ENCODE measurements around the gene GALNT9.
A peak's percentile ranks its signal among the peaks of the same experiment; 100 is the strongest.

The GALNT9 gene

GRCh38 chr12:132309596-132310086, 19.7 kb downstream of the GALNT9 start:
- no peaks in the 10 kb centered on the region for H3K36me3 ChIP-seq (replicated peaks in 1 of 2; ENCODE audit: control insufficient read depth in 2 of 2, insufficient read depth in 2 of 2, low read length in 2 of 2)
- H2AK5ac ChIP-seq (ENCODE audit: low read depth, low read length), result peak overlapping the region; percentile 52
- H3K4me3 ChIP-seq (ENCODE audit: low read length in 2 of 2), result no peak overlapping the region
- no peak overlapping the region for H3K18ac ChIP-seq (ENCODE audit: low read length)
- WGBS, 2 donors (ENCODE audit: extremely low coverage in 2 of 2, insufficient read length in 2 of 2, insufficient replicate concordance in 1 of 2), result no CpG with 5 or more reads among the region's 21 CpGs
- DNase-seq (ENCODE audit: low spot score), result no peak
- no peak overlapping the region for H3K4me2 ChIP-seq (ENCODE audit: insufficient read depth, low read length, poor library complexity, severe bottlenecking)
- H3K14ac ChIP-seq (ENCODE audit: low read length), result no peak overlapping the region
- no peak overlapping the region for H2BK12ac ChIP-seq (ENCODE audit: low read length)
- H4K91ac ChIP-seq (ENCODE audit: low read depth, low read length, poor library complexity), result no peak overlapping the region
- H2AFZ ChIP-seq (ENCODE audit: low read length), result no peak overlapping the region
- no peak overlapping the region for H3K4ac ChIP-seq (ENCODE audit: low read length)
- no peak overlapping the region for H2BK15ac ChIP-seq (ENCODE audit: low read length)
- no peaks in the 10 kb centered on the region for H3K4me1 ChIP-seq (ENCODE audit: control insufficient read depth in 2 of 2, insufficient read depth in 1 of 2, low read depth in 1 of 2, low read length in 2 of 2)
- H3K23ac ChIP-seq (ENCODE audit: low read depth, low read length, poor library complexity), result no peak overlapping the region
- H3K27me3 ChIP-seq (ENCODE audit: control insufficient read depth in 3 of 3, insufficient read depth in 3 of 3, low read depth in 1 of 3, low read length in 3 of 3), result peaks cover 0 to 25% (median 0%) of the 10 kb centered on the region in 3 experiments
- no peak overlapping the region for H4K8ac ChIP-seq (ENCODE audit: low read depth, low read length)
- H3K9me3 ChIP-seq (replicated peaks in 1 of 2; ENCODE audit: control insufficient read depth in 2 of 2, insufficient read depth in 1 of 2, low read depth in 1 of 2, low read length in 2 of 2), result peaks cover 5 to 8% of the 10 kb centered on the region in 2 donors
- H2BK120ac ChIP-seq (ENCODE audit: low read depth, low read length), result no peak overlapping the region
- H3K27ac ChIP-seq (replicated peaks; ENCODE audit: low read length), result no peak overlapping the region
- no peak overlapping the region for H2BK5ac ChIP-seq (ENCODE audit: low read length)
- no peak overlapping the region for H3K9ac ChIP-seq (ENCODE audit: low read depth, low read length, poor library complexity)
- H3K79me1 ChIP-seq (ENCODE audit: low read depth, low read length), result no peaks in the 10 kb centered on the region

GRCh38 chr12:132308853-132309595, 20.4 kb downstream of the GALNT9 start:
- H3K4me3 ChIP-seq (ENCODE audit: low read length in 2 of 2), result peak overlapping the region in 1 of 2 donors; percentile 28
- no peak overlapping the region for H4K91ac ChIP-seq (ENCODE audit: low read depth, low read length, poor library complexity)
- H3K9ac ChIP-seq (ENCODE audit: low read depth, low read length, poor library complexity), result no peak overlapping the region
- H3K27me3 ChIP-seq (ENCODE audit: control insufficient read depth in 3 of 3, insufficient read depth in 3 of 3, low read depth in 1 of 3, low read length in 3 of 3), result peaks cover 0 to 25% (median 0%) of the 10 kb centered on the region in 3 experiments
- no peak overlapping the region for H3K27ac ChIP-seq (replicated peaks; ENCODE audit: low read length)
- peak overlapping the region; percentile 38 for H3K18ac ChIP-seq (ENCODE audit: low read length)
- H3K4me1 ChIP-seq (ENCODE audit: control insufficient read depth in 2 of 2, insufficient read depth in 1 of 2, low read depth in 1 of 2, low read length in 2 of 2), result no peaks in the 10 kb centered on the region
- H3K36me3 ChIP-seq (replicated peaks in 1 of 2; ENCODE audit: control insufficient read depth in 2 of 2, insufficient read depth in 2 of 2, low read length in 2 of 2), result no peaks in the 10 kb centered on the region
- no peak for DNase-seq (ENCODE audit: low spot score)
- peak overlapping the region; percentile 63 for H2AK5ac ChIP-seq (ENCODE audit: low read depth, low read length)
- H3K4ac ChIP-seq (ENCODE audit: low read length), result no peak overlapping the region
- no peak overlapping the region for H4K8ac ChIP-seq (ENCODE audit: low read depth, low read length)
- H3K79me1 ChIP-seq (ENCODE audit: low read depth, low read length), result no peaks in the 10 kb centered on the region
- H2BK12ac ChIP-seq (ENCODE audit: low read length), result peak overlapping the region; percentile 94
- H2BK15ac ChIP-seq (ENCODE audit: low read length), result no peak overlapping the region
- H2BK120ac ChIP-seq (ENCODE audit: low read depth, low read length), result no peak overlapping the region
- WGBS, 2 donors (ENCODE audit: extremely low coverage in 2 of 2, insufficient read length in 2 of 2, insufficient replicate concordance in 1 of 2), result no CpG with 5 or more reads among the region's 31 CpGs
- no peak overlapping the region for H3K4me2 ChIP-seq (ENCODE audit: insufficient read depth, low read length, poor library complexity, severe bottlenecking)
- H3K23ac ChIP-seq (ENCODE audit: low read depth, low read length, poor library complexity), result peak overlapping the region; percentile 91
- H3K14ac ChIP-seq (ENCODE audit: low read length), result peak overlapping the region; percentile 94
- no peak overlapping the region for H2AFZ ChIP-seq (ENCODE audit: low read length)
- peaks cover 5 to 6% of the 10 kb centered on the region in 2 donors for H3K9me3 ChIP-seq (replicated peaks in 1 of 2; ENCODE audit: control insufficient read depth in 2 of 2, insufficient read depth in 1 of 2, low read depth in 1 of 2, low read length in 2 of 2)
- no peak overlapping the region for H2BK5ac ChIP-seq (ENCODE audit: low read length)

GRCh38 chr12:132307976-132308852, 21.2 kb downstream of the GALNT9 start:
- Histone ChIP-seq H3K4me2 (ENCODE audit: insufficient read depth, low read length, poor library complexity, severe bottlenecking) (no peak overlapping the region), H3K36me3 (replicated peaks in 1 of 2; ENCODE audit: control insufficient read depth in 2 of 2, insufficient read depth in 2 of 2, low read length in 2 of 2) (no peaks in the 10 kb centered on the region), H3K23ac (ENCODE audit: low read depth, low read length, poor library complexity) (peak overlapping the region; percentile 91), H3K4me3 (ENCODE audit: low read length in 2 of 2) (no peak overlapping the region), H2AK5ac (ENCODE audit: low read depth, low read length) (peak overlapping the region; percentile 63), H4K91ac (ENCODE audit: low read depth, low read length, poor library complexity) (no peak overlapping the region), H3K27ac (replicated peaks; ENCODE audit: low read length) (no peak overlapping the region), H3K18ac (ENCODE audit: low read length) (peak overlapping the region; percentile 28), H3K27me3 (ENCODE audit: control insufficient read depth in 3 of 3, insufficient read depth in 3 of 3, low read depth in 1 of 3, low read length in 3 of 3) (peaks cover 0 to 25% (median 0%) of the 10 kb centered on the region in 3 experiments), H3K9me3 (replicated peaks in 1 of 2; ENCODE audit: control insufficient read depth in 2 of 2, insufficient read depth in 1 of 2, low read depth in 1 of 2, low read length in 2 of 2) (peaks cover 5 to 6% of the 10 kb centered on the region in 2 donors), H3K79me1 (ENCODE audit: low read depth, low read length) (no peaks in the 10 kb centered on the region), H4K8ac (ENCODE audit: low read depth, low read length) (no peak overlapping the region), H2AFZ (ENCODE audit: low read length) (no peak overlapping the region), H2BK15ac (ENCODE audit: low read length) (no peak overlapping the region), H2BK5ac (ENCODE audit: low read length) (no peak overlapping the region), H3K4ac (ENCODE audit: low read length) (no peak overlapping the region), H2BK12ac (ENCODE audit: low read length) (peak overlapping the region; percentile 94), H2BK120ac (ENCODE audit: low read depth, low read length) (no peak overlapping the region), H3K9ac (ENCODE audit: low read depth, low read length, poor library complexity) (no peak overlapping the region), H3K14ac (ENCODE audit: low read length) (peak overlapping the region; percentile 94), H3K4me1 (ENCODE audit: control insufficient read depth in 2 of 2, insufficient read depth in 1 of 2, low read depth in 1 of 2, low read length in 2 of 2) (no peaks in the 10 kb centered on the region)
- no peak for DNase-seq (ENCODE audit: low spot score)
- WGBS, 2 donors (ENCODE audit: extremely low coverage in 2 of 2, insufficient read length in 2 of 2, insufficient replicate concordance in 1 of 2), result no CpG with 5 or more reads among the region's 32 CpGs

GRCh38 chr12:132306885-132307191, 22.6 kb downstream of the GALNT9 start:
- no peak overlapping the region for H3K4me2 ChIP-seq (ENCODE audit: insufficient read depth, low read length, poor library complexity, severe bottlenecking)
- no peak overlapping the region for H2BK12ac ChIP-seq (ENCODE audit: low read length)
- H3K18ac ChIP-seq (ENCODE audit: low read length), result no peak overlapping the region
- H3K27ac ChIP-seq (replicated peaks; ENCODE audit: low read length), result no peak overlapping the region
- no peak overlapping the region for H2BK15ac ChIP-seq (ENCODE audit: low read length)
- no peak overlapping the region for H3K4me3 ChIP-seq (ENCODE audit: low read length in 2 of 2)
- peak overlapping the region; percentile 88 for H2AK5ac ChIP-seq (ENCODE audit: low read depth, low read length)
- no peak overlapping the region for H2BK5ac ChIP-seq (ENCODE audit: low read length)
- DNase-seq (ENCODE audit: low spot score), result no peak
- H2AFZ ChIP-seq (ENCODE audit: low read length), result no peak overlapping the region
- no peaks in the 10 kb centered on the region for H3K36me3 ChIP-seq (replicated peaks in 1 of 2; ENCODE audit: control insufficient read depth in 2 of 2, insufficient read depth in 2 of 2, low read length in 2 of 2)
- no peak overlapping the region for H2BK120ac ChIP-seq (ENCODE audit: low read depth, low read length)
- no peak overlapping the region for H3K23ac ChIP-seq (ENCODE audit: low read depth, low read length, poor library complexity)
- H3K27me3 ChIP-seq (ENCODE audit: control insufficient read depth in 3 of 3, insufficient read depth in 3 of 3, low read depth in 1 of 3, low read length in 3 of 3), result peaks cover 0 to 29% (median 1%) of the 10 kb centered on the region in 3 experiments
- no peak overlapping the region for H3K9ac ChIP-seq (ENCODE audit: low read depth, low read length, poor library complexity)
- H3K9me3 ChIP-seq (replicated peaks in 1 of 2; ENCODE audit: control insufficient read depth in 2 of 2, insufficient read depth in 1 of 2, low read depth in 1 of 2, low read length in 2 of 2), result peaks cover 4 to 6% of the 10 kb centered on the region in 2 donors
- no peaks in the 10 kb centered on the region for H3K4me1 ChIP-seq (ENCODE audit: control insufficient read depth in 2 of 2, insufficient read depth in 1 of 2, low read depth in 1 of 2, low read length in 2 of 2)
- H4K91ac ChIP-seq (ENCODE audit: low read depth, low read length, poor library complexity), result no peak overlapping the region
- no CpG with 5 or more reads among the region's 10 CpGs for WGBS, 2 donors (ENCODE audit: extremely low coverage in 2 of 2, insufficient read length in 2 of 2, insufficient replicate concordance in 1 of 2)
- H3K79me1 ChIP-seq (ENCODE audit: low read depth, low read length), result no peaks in the 10 kb centered on the region
- H4K8ac ChIP-seq (ENCODE audit: low read depth, low read length), result no peak overlapping the region
- no peak overlapping the region for H3K4ac ChIP-seq (ENCODE audit: low read length)
- H3K14ac ChIP-seq (ENCODE audit: low read length), result no peak overlapping the region
